Astrocyte of the hippocampus (primary cell): Measurements from ENCODE around the gene HAPLN1.

Experiments
- DNase-seq: peaks from one replicate; pipeline ENCODE4 v3.0.0; 2011; ENCODE audit warnings: low read depth, low spot score

Gene HAPLN1

DNA sequence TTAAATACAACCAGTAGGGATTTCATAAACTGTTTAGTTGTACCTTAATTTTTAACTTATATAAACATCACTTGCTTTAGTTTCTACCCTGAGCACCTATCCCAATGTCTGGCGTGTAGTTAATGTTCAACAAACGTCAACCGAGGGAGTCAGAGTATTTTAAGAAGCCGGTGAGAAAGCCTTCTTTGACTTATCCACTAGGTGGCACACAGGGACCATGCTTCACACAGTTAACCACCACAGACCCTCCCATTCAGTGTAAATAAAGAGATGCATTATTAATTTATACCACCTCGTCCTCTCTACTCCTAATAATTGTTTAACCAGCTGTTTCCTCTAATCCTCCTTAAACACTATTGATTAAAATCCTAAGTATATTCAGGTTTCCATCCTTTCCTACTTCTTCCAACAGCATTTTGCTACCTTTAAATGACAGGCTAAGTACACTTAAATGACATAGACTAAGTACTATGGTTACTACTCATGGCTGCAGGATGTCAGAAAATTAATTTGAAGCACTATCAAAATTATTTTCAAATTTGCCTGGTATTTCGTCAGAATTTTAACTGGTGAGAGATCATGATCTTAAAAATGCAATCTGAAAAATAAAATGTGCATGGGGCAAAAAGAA lies 2.3 kb downstream of the HAPLN1 start:
- peak; percentile 80 for DNase-seq

DNA sequence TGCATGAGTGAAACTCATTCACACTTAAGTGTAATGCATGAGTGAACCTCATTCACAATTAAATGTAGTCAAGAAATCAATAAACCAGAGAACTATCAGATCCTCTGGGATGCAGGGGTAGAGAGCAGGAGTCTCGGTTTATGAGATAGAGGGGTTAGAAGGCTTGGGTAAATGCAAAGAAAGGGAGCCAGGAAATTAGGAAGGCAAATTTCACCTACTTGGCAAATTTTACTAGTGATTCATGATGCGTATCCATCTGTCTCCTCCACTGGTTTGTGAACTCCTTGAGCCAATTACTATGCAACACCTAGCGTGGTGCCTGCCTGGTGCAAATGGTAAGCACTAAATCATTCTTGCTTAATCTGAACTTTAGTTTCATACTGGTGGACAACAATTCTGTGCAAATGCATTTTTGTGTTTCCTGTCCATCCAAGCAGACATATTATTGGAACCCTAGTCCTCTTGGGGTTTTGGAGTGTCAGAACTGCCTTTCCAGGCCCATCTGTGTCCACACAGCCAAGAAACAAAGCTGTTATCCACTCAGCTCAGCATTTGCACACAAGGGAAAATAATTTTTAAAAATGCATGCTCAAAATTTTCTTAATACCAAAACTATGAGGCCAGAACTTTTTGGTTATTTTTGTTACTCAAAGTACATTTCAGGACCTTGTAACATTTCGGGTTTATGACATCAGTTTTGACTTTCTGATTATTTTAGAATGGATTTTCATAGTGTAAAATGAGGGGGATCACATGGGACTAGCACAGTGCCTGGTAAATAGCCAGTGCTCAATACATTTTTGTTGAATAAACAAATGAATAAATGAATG lies 5.2 kb downstream of the HAPLN1 start:
- peak; percentile 4 for DNase-seq

DNA sequence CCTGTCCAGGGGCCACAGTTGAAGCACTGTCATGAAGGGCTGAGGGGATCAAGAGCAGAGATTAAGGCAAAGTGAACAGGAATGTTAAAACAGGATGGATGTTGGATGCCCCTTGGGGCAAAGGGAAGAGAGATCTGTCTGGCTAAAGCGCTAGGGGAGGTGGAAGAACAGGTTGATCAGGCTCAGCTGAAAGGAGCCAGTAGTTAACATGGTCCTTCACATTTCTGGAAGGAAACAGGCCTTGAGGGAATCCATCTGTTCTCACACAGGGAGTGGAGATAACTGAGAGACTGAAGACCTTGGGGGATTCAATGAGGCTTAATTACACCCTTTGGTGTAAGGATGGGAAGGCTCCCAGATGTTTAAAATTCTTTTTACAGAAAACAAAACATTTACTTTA lies 5.8 kb downstream of the HAPLN1 start:
- DNase-seq: no peak

DNA sequence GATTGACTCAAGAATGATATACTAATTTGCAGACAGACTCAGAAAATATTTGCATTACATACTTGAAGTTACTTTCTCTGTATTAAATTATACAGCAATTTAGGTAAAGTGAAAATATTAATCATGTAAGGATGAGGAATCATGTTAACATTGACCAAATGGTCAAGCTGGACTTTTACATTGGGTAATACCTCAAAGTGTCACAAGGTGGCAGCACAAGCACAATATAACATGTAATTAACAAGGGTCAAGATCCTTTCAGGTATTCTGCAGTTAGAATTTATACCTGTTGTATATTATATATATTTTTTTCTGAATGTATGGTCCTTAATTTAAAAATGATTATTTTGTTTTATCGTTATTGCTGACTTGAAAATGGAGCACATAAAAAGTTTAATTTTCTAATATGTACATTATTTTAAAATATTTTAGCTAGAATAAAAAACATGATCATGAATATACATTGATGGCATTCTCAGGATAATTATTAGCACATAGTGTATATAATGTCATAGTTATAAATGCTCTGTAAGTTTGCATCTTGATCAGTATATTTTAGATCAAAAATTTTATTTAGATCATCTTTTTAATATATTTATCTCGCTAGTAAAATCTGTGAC lies 8.6 kb downstream of the HAPLN1 start:
- peak; percentile 67 for DNase-seq

DNA sequence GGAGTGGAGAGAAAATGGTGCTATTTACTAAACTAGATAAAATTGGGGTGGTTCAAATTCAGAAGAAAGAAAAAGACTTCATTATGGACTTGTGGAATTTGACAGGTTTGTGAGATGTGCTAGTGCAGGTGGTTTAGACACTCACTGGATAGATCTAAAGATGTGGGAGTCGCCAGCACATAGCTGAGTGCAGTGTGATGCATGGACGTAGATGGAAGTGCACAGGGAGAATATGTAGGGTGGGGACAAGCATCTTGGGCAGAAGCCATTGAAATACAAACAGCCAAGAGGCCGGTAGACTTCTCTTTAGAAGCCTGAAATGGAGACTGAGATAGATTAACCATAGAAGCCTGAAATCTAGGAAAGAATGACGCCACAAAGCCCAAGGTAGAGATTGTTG lies 10.7 kb downstream of the HAPLN1 start:
- DNase-seq: no peak

DNA sequence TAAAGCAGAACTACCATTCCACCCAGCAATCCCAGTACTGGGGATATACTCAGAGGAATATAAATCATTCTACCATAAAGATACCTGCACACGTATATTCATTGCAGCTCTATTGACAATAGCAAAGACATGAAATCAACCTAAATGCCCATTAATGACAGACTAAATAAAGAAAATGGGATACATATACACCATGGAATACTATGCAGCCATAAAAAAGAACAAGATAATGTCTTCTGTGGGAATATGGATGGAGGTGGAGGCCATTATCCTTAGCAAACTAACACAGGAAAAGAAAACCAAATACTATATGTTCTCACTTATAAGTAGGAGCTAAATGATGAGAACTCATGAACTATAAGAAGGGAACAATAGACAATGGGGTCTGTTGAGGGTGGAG lies 12.5 kb downstream of the HAPLN1 start:
- no peak for DNase-seq

DNA sequence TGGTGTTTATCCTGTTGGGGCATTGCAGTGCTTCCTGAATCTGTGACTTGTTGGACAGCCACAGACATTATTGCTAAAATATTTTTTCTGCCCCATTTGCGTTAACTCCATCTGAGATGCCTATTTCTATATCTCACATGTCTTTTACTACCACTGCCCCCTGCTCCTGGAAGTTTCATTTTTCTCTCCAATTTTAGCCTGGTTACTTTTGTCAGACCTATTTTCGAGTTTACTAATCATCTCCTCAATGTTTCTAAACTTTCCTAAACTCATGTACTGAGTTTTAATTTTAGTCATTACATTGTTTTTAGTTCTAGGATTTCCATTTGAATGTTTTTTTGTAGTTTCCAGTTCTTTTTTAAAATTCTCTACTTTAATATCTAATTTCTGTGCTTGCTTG lies 17.6 kb downstream of the HAPLN1 start:
- DNase-seq: no peak

DNA sequence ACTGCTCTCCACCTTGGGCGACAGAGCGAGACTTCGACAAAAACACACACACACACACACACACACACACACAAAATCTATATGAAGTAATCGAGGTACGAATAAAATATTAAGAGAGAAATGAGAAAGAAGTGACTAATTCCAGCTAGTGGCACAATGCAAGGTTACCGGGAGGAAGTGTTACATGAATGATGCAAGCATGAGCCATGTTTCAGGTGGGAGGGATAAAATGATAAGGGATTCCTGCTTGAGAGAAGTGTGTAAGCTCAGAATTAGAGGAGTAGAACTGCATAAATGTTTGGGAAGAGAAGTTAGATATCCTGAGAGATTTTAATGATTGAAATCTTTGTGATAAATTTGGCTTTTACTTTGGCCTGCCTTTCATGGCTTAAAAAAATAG lies 18.8 kb downstream of the HAPLN1 start:
- DNase-seq: no peak

DNA sequence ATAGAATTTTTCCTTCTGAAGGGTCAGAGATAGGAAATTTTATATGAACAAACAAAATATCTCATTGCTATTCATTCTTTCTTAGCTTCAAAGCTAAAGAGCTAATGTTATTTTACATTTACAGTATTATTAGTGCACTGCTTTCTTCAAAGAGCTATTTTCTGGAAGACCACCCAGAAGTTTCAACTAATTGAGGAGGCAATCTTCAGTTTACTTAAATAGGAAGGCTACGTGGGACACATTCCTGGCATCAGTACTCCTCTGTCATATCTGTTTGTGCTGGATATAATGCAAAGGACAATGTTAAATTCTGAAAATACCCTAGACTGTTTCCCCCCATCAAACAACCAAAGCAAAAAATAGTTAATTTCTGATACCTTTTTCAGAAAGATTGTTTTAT lies 30.8 kb downstream of the HAPLN1 start:
- DNase-seq: no peak

DNA sequence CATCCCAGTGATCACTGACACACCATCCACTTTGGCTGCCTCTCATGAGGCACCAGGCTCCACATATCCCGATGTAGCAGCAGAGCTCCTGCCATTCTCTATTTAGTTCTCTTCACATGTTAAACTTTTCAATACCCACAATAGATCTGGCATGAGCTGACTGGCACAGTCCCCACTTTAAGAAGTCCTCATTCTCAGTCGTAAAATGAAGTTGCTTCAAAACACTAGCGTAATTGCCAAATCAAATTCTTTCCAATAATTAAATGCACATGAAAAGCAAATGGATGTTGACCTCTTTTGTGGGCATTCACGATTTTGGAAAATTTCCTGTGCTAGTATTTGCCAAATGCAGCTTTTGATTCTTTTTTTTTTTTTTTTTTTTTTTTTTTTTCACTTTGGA lies 32.4 kb downstream of the HAPLN1 start:
- DNase-seq: peak; percentile 5

DNA sequence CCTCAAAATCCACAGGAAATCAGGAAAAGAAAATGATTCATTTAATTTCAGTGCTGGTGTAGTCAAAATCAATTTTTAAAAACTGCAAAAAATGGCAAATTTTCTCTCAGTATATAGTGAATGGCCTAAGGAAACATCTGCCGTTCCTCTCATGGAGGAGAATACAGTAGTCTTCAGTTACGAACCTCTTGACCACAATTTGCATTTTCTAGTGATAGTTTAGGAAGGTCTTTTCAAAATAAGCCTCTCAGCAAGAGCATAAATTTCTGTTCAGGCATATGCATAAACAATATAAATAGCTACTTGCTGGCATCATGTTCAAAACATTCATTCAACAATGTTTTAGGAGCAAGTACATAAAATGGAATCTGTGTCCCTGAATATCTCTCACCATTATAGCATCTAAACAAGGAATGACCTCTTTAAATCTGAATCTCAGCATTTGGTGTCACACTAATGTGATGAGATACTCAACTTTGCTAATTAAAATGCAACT lies 33.5 kb downstream of the HAPLN1 start:
- DNase-seq: no peak

DNA sequence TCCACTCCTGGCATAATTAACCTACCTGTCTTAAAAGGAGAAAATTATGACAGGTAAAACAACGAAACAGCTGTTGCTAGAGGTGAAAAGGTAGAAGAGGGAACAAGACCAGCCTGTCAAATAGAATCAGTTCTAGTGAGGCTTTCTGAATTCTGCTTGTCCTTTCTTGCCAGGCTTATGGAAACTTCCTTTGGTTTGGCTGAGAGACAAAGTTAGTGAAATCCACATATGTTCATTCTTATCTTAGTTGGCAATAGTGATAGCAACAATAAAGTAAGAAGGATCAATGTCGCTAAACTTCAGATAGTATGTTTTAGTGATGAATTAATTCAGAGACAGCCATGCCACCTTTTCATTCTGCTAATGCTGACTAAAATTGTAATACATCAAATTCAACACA lies 34.4 kb downstream of the HAPLN1 start:
- no peak for DNase-seq

DNA sequence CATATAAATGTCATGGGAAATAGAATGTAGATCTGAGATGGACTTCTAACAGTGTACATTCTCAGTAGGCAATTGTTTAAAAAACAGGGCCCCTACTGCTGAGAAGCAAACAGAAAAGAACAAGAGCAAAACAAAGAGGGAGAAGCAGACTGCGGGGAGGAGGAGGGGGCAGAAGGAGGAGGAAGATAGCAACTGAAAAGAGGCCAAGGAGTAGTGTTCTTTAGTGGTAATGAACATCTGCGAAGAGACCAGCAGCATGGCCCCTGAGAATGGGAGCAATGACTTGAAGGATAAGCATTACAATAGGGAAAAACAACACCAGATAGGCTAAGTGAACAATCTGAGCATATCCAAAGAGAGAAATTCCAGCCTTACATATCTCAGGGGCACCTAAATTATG lies 36.8 kb downstream of the HAPLN1 start:
- no peak for DNase-seq

DNA sequence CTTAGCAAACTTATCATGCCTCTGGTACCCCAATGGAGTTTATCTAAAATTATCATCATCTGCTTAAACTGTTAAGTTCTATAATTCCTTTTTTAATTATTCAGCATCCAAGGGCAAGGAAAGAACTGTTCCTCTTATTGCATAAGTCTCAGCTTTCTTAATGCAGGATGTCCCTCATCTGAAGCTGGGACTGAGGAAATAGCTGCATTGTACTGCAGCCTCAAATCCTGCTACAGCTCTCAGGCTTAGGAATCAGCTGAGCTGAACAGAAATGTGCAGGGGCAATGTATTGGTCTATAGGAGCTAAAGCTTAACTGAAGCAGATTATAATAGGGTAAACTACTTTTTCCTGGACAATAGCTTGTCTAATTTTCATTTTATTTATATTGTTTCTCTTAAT lies 48.0 kb downstream of the HAPLN1 start:
- no peak for DNase-seq

DNA sequence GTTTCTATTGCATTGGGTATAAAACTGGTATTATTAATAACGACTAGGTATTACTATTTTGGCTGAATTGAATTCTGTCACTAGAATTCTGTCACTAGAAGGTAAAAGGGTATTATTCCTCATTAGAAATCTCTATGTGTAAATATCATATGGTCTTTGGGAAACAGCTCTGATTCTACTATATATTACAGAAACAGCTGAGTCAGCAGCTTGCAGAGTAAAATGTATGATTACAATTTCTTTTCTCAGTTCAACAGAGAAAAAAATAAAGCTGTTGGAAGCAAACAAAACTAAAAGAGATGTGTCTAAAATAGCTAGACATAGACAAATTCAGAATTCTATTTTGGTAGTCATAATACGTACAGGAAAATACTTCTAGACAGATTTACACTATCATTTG lies 48.5 kb downstream of the HAPLN1 start:
- DNase-seq: no peak

DNA sequence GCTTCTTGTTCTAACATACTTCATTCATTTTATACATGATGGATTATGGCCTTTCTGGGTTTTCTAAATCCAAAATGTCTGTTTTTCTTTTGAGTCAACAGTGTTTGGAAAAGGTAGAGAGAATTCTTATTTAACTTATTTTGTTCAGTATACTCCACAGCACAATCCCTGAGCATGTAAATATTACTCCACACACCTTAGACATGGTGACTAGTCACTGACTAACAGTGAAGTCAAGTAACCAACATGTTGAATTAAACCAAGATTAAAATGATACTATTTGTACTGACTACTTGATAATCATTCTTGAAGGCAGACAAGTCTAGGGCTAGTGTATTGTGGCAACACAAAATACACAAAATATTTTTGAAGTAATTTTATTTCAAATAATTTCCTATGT lies 55.0 kb downstream of the HAPLN1 start:
- DNase-seq: no peak

DNA sequence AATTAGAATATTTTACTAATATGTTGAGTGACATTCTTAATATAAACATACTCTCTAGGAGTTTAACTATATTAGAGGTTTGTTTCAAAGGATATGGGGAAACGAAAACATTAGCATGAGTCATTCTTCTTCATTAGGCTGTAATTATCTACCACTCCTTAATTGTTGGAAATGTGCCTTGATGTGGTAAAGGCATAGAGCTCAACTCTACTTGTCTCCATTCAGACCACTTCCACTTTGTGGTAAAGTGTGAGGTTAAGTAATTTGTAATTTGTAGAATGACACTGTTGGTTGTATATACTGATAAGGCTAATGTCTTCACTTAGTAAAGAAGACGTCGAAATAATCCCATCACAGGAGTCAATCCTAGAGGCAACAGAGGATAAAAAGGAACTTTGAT lies 58.1 kb downstream of the HAPLN1 start:
- no peak for DNase-seq

DNA sequence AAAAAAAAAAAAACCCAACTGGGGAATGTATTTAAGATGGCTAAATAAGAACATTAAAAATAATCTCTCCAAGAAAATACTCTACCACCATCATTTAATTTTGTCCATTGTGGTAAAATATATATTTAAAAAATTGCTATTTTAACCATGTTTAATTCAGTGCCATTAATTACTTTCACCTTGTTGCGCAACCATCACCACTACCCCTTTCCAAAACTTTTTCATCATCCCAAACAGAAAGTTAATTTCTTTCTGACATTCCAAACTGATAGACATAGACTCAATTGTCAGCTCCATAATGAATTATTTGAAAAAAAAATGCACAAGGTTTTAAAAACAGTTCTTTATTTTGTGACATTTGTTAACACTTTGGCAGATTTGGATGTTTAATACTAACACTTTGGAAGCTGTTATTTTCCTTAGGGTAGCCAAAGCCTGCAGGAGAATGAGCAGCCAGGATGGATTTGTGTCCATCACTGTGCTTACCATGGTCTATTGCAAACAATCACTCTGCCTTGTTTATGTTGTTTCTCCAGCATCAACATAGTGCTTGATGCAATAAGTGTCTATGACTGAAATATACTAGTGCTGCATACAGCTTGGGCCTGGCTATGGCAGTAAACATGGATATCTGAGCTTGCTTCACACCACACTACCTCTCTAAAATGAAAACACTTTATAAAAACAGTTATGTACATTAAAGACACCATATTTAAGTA lies 62.7 kb downstream of the HAPLN1 start:
- DNase-seq: no peak

DNA sequence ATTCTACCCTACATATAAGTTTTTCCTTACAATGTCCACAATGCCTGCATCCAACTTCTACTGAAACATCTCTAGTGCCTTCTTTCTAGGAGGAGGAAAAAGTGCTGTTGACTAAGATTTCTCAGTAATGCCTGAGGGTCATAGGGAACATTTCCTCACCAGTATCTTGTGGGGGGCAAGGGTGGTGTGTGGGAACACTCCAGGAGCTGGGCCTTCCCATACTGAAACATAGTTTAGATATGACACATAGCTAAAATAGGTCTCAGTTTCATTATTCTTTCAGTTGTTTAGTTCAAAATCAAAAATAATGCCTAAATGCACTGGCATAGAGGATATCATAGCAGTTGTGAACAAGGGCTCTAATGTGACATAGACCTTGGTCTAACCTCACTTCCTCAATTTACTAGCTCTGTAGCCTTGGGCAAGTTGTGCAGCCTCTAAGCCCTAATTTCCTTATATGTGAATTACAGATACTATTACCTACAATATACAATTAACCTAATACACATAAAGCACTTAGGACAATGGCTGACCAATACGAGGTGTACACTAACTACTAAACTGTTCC lies 66.1 kb downstream of the HAPLN1 start:
- peak; percentile 9 for DNase-seq

DNA sequence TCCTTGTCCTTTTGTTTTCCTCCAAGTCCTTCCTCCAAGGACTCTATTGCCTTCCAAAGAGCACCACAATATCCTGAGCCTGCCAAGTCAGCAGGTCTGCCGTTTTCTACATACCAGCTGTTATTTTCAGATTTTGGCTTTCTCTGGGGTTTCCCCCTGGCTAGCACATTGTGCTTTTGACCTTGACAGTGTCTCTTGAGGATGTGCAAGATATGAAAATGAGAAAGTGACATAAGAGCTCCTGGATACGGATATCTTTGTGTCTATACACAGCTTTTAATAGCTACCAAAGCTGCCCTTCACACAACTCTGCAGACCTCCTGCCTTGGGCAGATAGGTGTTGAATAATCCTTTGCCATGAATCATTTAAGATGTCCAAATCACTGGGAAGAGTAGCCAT lies 67.0 kb downstream of the HAPLN1 start:
- no peak for DNase-seq

DNA sequence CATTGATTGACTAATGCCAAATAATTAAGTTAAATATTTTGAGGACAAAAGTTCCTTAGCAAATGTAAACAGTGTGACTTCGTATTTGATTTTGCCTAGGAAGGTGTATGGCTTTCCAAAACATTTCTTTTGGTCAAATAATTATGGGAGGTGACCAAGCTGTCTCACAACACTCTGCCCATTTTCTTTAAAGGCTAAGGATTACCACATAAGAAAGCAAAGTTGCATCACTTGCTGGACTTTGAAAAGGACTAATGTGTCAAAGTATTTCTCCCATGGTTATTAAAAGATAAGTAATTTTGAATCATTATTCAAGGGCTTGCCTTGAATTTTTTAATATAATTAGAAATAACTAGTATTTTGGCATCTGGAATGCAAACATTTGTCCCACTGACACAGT lies 74.7 kb downstream of the HAPLN1 start:
- DNase-seq: no peak

DNA sequence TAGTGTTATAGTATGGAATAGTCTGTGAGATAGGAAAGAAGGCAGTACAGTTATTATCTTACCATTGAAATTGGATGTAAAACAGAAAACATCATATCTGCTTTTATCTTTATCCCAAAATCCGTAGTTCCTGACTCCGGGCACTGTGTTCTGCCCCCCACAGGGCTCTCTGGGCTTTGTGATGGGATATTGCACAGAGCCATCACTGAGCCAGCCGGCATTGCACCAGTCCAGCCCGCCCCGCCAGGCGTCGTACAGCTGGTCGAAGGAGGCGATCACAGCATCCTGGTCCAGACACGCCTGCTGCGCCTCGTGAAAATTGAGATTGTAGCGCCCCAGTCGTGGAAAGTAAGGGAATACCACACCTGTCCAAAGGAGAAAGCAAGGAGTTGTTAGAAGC lies 76.4 kb downstream of the HAPLN1 start:
- no peak for DNase-seq
